Stomach (tissue), 4 donors: ENCODE results near the gene RTN4R.

Experiments
- CTCF ChIP-seq, 7 experiments: fragments of 450-650 bp in 4 of 7; fragments of 200-600 bp in 3 of 7; sonication (generic) in 3 of 7; IDR thresholded peaks; one replicate each; pipeline ENCODE4 v1.5.1; 2016 to 2019; ENCODE audit warnings: antibody characterized with exemption in 7 of 7, control low read depth in 2 of 7, mild to moderate bottlenecking in 1 of 7
- EP300 ChIP-seq: sonication (generic); formaldehyde crosslinking; IDR thresholded peaks from one replicate; pipeline ENCODE4 v1.6.1; 2017; ENCODE audit warnings: antibody characterized with exemption
- POLR2A ChIP-seq, 4 donors: fragments of 450-650 bp; IDR thresholded peaks; one replicate each; pipeline ENCODE4 v1.6.1; 2016; ENCODE audit warnings: antibody characterized with exemption in 4 of 4, control low read depth in 2 of 4, mild to moderate bottlenecking in 1 of 4, moderate library complexity in 1 of 4

GRCh38 chr22:20221421-20222340 is 46.4 kb downstream of the RTN4R start:
- no peak for TF ChIP-seq CTCF (IDR thresholded peaks at IDR 0.05)
- no peak for TF ChIP-seq POLR2A (IDR thresholded peaks at IDR 0.05)
- TF ChIP-seq EP300 = no peak
